ENCODE results near the gene INPP5B. TPM values are rescaled to one million over a fixed set of nuclear protein-coding genes. Genes with fewer than 3 reads are reported as not detected.
"Not testable (repeated sequence)": the region's sequence is repeated elsewhere in the genome, so short reads cannot be mapped to it uniquely, and the experiment has no call there.

INPP5B gene
- total RNA-seq, 1 donor from 2014 or later = 27.2 TPM

DNA sequence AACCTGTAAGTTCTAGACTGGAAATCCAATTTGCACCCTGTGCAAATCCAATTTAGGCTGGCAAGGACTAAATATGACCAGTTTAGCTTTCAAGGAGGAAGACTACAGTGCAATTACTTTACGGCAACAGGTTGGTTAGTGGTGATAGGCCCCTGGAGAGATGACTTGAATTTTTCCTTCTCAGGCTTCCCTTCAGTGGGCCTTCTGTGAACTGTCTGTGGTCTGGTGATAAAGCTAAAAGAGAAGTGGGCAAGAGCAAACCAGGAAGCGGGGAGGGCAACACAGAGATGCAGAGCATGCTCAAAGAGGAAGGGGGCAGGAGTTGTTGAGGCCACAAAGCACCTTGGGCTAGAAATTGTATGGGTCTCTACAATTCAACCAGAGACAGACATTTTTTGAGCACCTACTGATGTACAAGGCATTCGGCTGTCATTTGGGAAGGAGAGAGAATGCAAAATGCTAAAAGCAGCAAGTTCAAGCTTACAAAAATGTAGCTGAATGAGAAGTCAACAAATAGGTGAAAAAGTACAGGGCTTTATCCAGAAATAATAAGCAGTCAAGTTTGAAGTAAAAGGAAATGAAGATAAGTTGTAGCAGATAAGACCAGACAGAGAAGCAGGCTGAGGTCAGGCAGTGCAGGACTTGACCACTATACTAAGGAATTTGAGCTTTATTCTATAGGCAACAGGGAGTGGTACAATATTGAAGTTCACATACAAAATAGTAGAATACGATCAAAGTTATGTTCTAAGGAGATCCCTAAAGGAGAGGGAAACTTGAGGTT is 23.9 kb downstream of the INPP5B start:
- peaks cover 30% of the 10 kb centered on the region for H3K4me1 Mint-ChIP-seq (ENCODE audit: low read depth)
- no peak overlapping the region for H3K4me3 Mint-ChIP-seq
- H3K36me3 Mint-ChIP-seq (ENCODE audit: low read depth) = peaks cover 18% of the 10 kb centered on the region
- no peak for DNase-seq (ENCODE audit: low spot score)
- no peaks in the 10 kb centered on the region for H3K9me3 Mint-ChIP-seq
- intact Hi-C loops (cut with micrococcal nuclease) = no loop called here
- H3K27me3 Mint-ChIP-seq (ENCODE audit: insufficient read depth) = no peaks in the 10 kb centered on the region
- H3K27ac Mint-ChIP-seq = peak overlapping the region; percentile 42

DNA sequence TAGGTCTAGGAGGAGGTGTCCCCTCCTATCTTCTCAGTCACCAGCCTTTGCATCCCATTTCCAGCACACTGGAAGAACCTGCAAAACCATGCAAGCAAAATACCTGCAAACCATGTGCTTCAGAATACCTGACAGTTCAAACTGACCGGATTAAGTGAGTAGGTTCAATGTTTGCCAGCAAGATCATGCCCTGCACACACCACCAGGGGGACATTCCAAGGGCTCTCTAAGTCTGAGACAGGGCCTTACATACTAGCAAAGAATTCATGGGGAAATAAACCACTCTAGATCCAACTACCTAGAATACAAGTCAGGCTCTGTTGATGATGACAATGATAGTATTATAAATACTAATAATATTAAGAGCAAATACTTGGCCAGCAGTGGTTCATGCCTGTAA is 27.6 kb downstream of the INPP5B start:
- H3K36me3 Mint-ChIP-seq (ENCODE audit: low read depth) = peaks cover 13% of the 10 kb centered on the region
- no peak overlapping the region for H3K4me3 Mint-ChIP-seq
- intact Hi-C loops (cut with micrococcal nuclease) = no loop called here
- no peak for DNase-seq (ENCODE audit: low spot score)
- H3K27ac Mint-ChIP-seq = no peak overlapping the region
- H3K4me1 Mint-ChIP-seq (ENCODE audit: low read depth) = peaks cover 13% of the 10 kb centered on the region
- no peaks in the 10 kb centered on the region for H3K9me3 Mint-ChIP-seq
- H3K27me3 Mint-ChIP-seq (ENCODE audit: insufficient read depth) = no peaks in the 10 kb centered on the region

DNA sequence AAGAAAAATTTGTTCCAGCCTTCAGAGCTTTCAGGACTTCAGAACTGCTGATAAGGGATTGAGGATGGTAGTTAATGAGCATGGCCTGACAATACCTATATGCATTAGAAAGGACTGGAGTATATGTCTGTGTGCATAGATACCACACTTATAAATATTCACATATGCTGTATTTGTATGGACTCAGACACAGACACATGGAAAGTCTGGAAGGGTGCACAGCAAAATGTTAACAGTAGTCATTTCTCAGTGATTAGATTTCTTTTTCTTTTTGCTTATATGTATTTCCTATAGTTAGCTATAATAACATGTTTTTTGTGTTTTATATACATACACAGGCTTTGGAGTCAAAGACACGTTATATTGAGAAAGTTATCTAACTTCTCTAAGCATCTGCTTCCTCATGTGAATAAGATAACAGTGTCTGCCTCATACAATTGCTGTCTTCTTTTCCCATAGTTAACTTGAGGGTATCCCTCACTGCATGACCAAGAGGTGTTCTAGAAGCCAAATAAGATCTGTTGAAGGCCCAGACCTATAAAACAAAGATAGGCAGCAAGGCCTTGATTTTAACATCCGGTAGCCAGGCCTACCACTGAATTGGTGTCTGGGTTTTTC is 31.3 kb downstream of the INPP5B start:
- intact Hi-C loops (cut with micrococcal nuclease) = no loop called here
- no peak for DNase-seq (ENCODE audit: low spot score)
- Mint-ChIP-seq H3K4me3 (no peak overlapping the region), H3K36me3 (ENCODE audit: low read depth) (peaks cover 3% of the 10 kb centered on the region), H3K27me3 (ENCODE audit: insufficient read depth) (no peaks in the 10 kb centered on the region), H3K9me3 (no peaks in the 10 kb centered on the region), H3K27ac (no peak overlapping the region), H3K4me1 (ENCODE audit: low read depth) (no peaks in the 10 kb centered on the region)

DNA sequence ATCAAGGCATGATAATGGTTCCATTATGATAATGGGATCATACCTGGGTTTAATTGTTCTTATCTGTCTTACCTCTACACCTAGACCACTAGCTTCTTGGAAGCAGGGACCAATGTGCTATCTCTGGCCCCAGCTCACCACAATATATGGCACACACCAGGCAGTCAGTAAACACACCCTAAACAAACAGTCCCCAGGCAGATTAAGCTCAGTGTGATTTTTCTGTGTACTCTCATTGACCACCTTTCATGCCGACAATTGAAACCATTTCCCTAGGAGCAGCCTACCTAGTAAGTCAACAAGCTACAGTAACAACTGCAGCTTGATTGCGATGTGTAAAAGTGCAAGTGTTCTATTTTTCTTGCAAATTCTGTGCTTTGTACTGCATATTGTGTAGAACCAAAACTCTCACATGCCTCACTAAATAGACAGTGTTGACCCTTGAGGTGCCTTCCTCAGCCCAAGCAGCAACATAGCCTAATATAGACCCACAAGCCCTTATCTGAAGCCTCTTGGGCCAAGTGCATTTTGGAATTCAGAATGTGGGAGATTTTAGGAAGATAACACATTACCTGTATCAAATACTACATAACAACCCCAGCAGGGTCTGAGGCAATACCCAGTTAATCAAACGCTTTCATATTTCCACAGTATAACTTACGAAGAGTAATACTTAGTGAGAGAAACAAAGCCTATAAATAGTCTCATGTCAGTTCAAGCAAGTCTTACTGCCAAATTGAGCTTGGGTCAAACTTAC is 32.0 kb downstream of the INPP5B start:
- H3K27ac Mint-ChIP-seq = no peak overlapping the region
- no peaks in the 10 kb centered on the region for H3K9me3 Mint-ChIP-seq
- intact Hi-C loops (cut with micrococcal nuclease) = no loop called here

DNA sequence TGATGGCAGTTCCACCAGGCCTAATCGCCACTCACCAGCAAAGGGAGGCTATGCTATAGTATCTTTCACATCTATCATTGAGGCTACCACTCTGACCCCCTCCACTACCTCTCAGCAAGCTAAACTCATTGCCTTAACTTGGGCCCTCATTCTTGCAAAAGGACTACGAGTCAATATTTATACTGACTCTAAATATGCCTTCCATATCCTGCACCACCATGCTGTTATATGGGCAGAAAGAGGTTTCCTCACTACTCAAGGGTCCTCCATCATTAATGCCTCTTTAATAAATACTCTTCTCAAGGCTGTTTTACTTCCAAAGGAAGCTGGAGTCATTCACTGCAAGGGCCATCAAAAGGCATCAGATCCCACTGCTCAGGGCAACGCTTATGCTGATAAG is 35.4 kb downstream of the INPP5B start:
- H3K36me3 Mint-ChIP-seq (ENCODE audit: low read depth) = peaks cover 18% of the 10 kb centered on the region
- H3K27ac Mint-ChIP-seq; H3K27me3 Mint-ChIP-seq (ENCODE audit: insufficient read depth); intact Hi-C loops (cut with micrococcal nuclease); DNase-seq (ENCODE audit: low spot score); H3K4me3 Mint-ChIP-seq; H3K4me1 Mint-ChIP-seq (ENCODE audit: low read depth): not testable (repeated sequence)
- H3K9me3 Mint-ChIP-seq = peaks cover 23% of the 10 kb centered on the region

More for the DNA sequence above, 32.0 kb downstream of the INPP5B start:
- Mint-ChIP-seq H3K36me3 (ENCODE audit: low read depth) (peaks cover 1% of the 10 kb centered on the region), H3K4me1 (ENCODE audit: low read depth) (no peaks in the 10 kb centered on the region), H3K27me3 (ENCODE audit: insufficient read depth) (no peaks in the 10 kb centered on the region), H3K4me3 (no peak overlapping the region)
- DNase-seq (ENCODE audit: low spot score) = no peak

DNA sequence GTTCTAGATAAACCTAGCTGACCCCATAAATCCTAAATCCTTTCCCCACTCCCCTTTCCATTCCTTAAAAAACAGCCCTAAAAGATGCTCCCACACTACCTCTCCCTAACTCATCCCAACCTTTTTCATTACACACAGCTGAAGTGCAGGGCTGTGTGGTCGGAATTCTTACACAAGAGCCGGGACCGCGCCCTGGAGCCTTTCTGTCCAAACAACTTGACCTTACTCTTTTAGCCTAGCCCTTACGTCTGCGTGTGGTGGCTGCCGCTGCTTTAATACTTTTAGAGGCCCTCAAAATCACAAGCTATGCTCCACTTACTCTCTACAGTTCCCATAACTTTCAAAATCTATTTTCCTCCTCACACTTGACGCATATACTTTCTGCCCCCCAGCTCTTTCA is 36.0 kb downstream of the INPP5B start:
- H3K4me3 Mint-ChIP-seq; H3K27ac Mint-ChIP-seq; DNase-seq (ENCODE audit: low spot score); H3K27me3 Mint-ChIP-seq (ENCODE audit: insufficient read depth); intact Hi-C loops (cut with micrococcal nuclease); H3K4me1 Mint-ChIP-seq (ENCODE audit: low read depth): not testable (repeated sequence)
- Mint-ChIP-seq H3K9me3 (peaks cover 23% of the 10 kb centered on the region), H3K36me3 (ENCODE audit: low read depth) (peaks cover 18% of the 10 kb centered on the region)

DNA sequence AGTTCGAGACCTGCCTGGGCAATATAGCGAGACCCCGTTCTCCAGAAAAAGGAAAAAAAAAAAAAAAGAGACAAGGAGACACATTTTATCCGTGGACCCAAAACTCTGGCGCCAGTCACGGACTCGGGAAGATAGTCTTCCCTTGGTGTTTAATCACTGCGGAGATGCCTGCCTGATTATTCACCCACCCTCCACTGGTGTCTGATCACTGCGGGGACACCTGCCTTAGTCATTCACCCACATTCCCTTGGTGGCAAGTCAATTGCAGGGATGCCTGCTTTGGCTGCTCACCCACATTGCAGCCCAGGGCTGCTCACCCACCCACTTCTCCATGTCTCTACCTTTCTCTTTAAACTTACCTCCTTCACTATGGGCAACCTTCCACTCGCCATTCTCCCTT is 38.3 kb downstream of the INPP5B start:
- H3K9me3 Mint-ChIP-seq = peaks cover 23% of the 10 kb centered on the region
- intact Hi-C loops (cut with micrococcal nuclease); H3K4me3 Mint-ChIP-seq; DNase-seq (ENCODE audit: low spot score); H3K27ac Mint-ChIP-seq; H3K27me3 Mint-ChIP-seq (ENCODE audit: insufficient read depth); H3K4me1 Mint-ChIP-seq (ENCODE audit: low read depth): not testable (repeated sequence)
- H3K36me3 Mint-ChIP-seq (ENCODE audit: low read depth) = peaks cover 18% of the 10 kb centered on the region

DNA sequence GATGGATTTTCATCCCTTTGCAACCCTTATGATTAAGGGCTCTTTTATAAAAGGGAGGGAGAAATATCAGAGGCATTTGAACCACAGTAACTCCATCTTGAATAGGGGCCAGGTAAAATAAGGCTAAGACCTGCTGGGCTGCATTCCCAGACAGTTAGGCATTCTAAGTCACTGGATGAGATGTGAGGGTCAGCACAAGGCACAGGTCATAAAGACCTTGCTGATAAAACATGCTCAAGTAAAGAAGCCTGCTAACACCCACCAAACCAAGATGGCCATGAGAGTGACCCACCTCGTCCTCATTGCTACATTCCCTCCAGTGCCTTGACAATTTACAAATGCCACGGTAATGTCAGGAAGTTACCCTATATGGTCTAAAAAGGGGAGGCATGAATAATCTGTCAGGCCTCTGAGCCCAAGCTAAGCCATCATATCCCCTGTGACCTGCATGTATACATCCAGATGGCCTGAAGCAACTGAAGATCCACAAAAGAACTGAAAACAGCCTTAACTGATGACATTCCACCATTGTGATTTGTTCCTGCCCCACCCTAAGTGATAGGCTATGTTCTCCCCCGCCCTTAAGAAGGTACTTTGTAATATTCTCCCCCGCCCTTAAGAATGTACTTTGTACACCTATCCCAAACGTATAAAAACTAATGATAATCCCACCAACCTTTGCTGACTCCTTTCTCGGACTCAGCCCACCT is 39.3 kb downstream of the INPP5B start:
- Mint-ChIP-seq H3K9me3 (peaks cover 23% of the 10 kb centered on the region), H3K36me3 (ENCODE audit: low read depth) (peaks cover 18% of the 10 kb centered on the region)
- H3K27me3 Mint-ChIP-seq (ENCODE audit: insufficient read depth); H3K4me3 Mint-ChIP-seq; intact Hi-C loops (cut with micrococcal nuclease); H3K4me1 Mint-ChIP-seq (ENCODE audit: low read depth); DNase-seq (ENCODE audit: low spot score); H3K27ac Mint-ChIP-seq: not testable (repeated sequence)

DNA sequence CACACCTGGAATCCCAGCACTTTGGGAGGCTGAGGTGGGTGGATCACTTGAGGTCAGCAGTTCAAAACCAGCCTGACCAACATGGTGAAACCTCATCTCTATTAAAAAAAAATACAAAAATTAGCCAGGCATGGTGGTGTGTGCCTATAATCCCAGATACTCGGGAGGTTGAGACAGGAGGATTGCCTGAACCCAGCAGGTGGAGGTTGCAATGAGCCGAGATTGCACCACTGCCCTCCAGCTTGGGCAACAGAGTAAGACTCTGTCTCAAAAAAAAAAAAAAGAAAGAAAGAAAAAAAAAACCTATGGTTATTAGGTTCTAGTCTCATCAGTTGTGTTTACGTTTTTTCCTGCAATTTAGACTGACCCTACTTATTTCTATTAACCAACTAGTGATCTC is 40.3 kb downstream of the INPP5B start:
- H3K27me3 Mint-ChIP-seq (ENCODE audit: insufficient read depth); intact Hi-C loops (cut with micrococcal nuclease); H3K4me3 Mint-ChIP-seq; H3K27ac Mint-ChIP-seq; H3K4me1 Mint-ChIP-seq (ENCODE audit: low read depth); DNase-seq (ENCODE audit: low spot score): not testable (repeated sequence)
- H3K9me3 Mint-ChIP-seq = peaks cover 23% of the 10 kb centered on the region
- H3K36me3 Mint-ChIP-seq (ENCODE audit: low read depth) = peaks cover 19% of the 10 kb centered on the region

DNA sequence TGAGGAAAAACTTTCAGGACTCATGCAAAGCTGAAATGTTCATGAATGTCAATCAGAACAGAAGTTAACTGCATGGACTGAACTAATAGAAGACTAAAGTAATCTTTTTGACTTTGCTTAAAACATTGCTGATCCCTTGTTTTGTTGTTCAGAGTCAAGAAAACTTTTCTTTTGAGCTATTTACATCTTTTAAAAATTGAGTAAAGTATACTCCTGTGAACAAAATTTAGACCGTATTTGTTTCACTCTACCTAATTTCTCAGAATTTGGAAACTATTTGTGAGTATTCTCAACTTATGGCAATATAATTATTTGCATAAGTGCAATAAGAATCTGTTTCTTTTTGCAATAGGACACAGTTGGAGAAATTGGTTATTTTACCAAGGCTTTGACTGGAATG is 41.1 kb downstream of the INPP5B start:
- intact Hi-C loops (cut with micrococcal nuclease) = no loop called here
- peaks cover 23% of the 10 kb centered on the region for H3K9me3 Mint-ChIP-seq
- H3K4me3 Mint-ChIP-seq = no peak overlapping the region

DNA sequence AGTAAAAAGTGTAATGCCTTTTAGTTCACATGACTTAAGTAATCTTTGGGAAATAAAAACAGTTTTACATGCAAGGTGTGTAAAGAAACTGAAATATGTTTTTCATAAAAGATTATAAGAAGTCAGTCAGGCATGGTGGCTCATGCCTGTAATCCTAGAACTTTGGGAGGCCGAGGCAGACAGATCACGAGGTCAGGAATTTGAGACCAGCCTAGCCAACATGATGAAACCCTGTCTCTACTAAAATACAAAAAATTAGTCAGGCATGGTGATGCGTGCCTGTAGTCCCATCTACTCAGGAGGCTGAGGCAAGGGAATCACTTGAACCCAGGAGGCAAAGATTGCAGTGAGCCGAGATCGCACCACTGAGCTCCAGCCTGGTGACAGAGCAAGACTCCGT is 42.9 kb downstream of the INPP5B start:
- H3K27me3 Mint-ChIP-seq (ENCODE audit: insufficient read depth); H3K27ac Mint-ChIP-seq; DNase-seq (ENCODE audit: low spot score); intact Hi-C loops (cut with micrococcal nuclease); H3K4me3 Mint-ChIP-seq: not testable (repeated sequence)
- peaks cover 16% of the 10 kb centered on the region for H3K9me3 Mint-ChIP-seq
- peaks cover 10% of the 10 kb centered on the region for H3K36me3 Mint-ChIP-seq (ENCODE audit: low read depth)
- H3K4me1 Mint-ChIP-seq (ENCODE audit: low read depth) = peaks cover 12% of the 10 kb centered on the region

More for the DNA sequence above, 41.1 kb downstream of the INPP5B start:
- no peak for DNase-seq (ENCODE audit: low spot score)
- no peaks in the 10 kb centered on the region for H3K27me3 Mint-ChIP-seq (ENCODE audit: insufficient read depth)
- peaks cover 12% of the 10 kb centered on the region for H3K4me1 Mint-ChIP-seq (ENCODE audit: low read depth)
- H3K27ac Mint-ChIP-seq = no peak overlapping the region
- peaks cover 19% of the 10 kb centered on the region for H3K36me3 Mint-ChIP-seq (ENCODE audit: low read depth)

DNA sequence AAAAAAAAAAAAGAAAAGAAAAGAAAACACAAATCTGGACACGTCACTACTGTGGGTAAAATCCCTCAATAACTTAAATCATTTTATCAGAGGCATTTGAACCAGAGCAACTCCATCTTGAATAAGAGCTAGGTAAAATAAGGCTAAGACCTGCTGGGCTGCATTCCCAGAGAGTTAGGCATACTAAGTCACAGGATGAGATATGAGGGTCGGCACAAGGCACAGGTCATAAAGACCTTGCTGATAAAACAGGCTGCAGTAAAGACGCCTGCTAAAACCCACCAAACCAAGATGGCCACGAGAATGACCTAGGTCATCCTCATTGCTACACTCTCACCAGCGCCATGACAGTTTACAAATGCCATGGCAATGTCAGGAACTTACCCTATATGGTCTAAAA is 43.9 kb downstream of the INPP5B start:
- H3K27ac Mint-ChIP-seq = no peak overlapping the region
- peaks cover 12% of the 10 kb centered on the region for H3K4me1 Mint-ChIP-seq (ENCODE audit: low read depth)
- no peak for DNase-seq (ENCODE audit: low spot score)
- H3K9me3 Mint-ChIP-seq = peaks cover 9% of the 10 kb centered on the region
- H3K4me3 Mint-ChIP-seq = no peak overlapping the region
- peaks cover 5% of the 10 kb centered on the region for H3K36me3 Mint-ChIP-seq (ENCODE audit: low read depth)
- intact Hi-C loops (cut with micrococcal nuclease) = no loop called here
- no peaks in the 10 kb centered on the region for H3K27me3 Mint-ChIP-seq (ENCODE audit: insufficient read depth)

DNA sequence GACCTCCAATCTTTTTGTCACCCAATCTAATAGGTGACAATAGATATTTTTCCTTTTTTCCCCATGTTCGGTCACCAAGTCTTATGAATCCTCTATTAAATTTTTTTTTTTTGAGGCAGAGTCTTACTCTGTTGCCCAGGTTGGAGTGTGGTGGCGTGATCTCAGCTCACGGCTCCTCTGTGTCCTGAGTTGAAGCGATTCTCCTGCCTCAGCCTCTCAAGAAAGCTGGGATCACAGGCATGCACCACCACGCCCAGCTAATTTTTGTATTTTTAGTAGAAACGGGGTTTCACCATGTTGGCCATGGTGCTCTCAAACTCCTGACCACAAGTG is 45.0 kb downstream of the INPP5B start:
- no peak overlapping the region for H3K4me3 Mint-ChIP-seq
- no peaks in the 10 kb centered on the region for H3K27me3 Mint-ChIP-seq (ENCODE audit: insufficient read depth)
- H3K36me3 Mint-ChIP-seq (ENCODE audit: low read depth) = peaks cover 2% of the 10 kb centered on the region
- H3K9me3 Mint-ChIP-seq = peaks cover 1% of the 10 kb centered on the region
- H3K27ac Mint-ChIP-seq = peak overlapping the region; percentile 44
- H3K4me1 Mint-ChIP-seq (ENCODE audit: low read depth) = peaks cover 12% of the 10 kb centered on the region
- intact Hi-C loops (cut with micrococcal nuclease) = no loop called here
- DNase-seq (ENCODE audit: low spot score) = no peak
